Left ventricle myocardium inferior (tissue), 1 donor: ENCODE data around the gene CAPRIN2. TPM values are rescaled to one million over a fixed set of nuclear protein-coding genes. Genes with fewer than 3 reads are reported as not detected.
A peak's percentile ranks its signal among the peaks of the same experiment; 100 is the strongest.

Source experiments
- DNase-seq: peaks from one replicate; pipeline ENCODE4 v3.0.0-alpha.2; 2020
- H3K27ac ChIP-seq: fragments of 200-600 bp; replicated peaks from 2 replicates; pipeline ENCODE4 v1.8.0; 2021
- H3K27me3 ChIP-seq: fragments of 200-600 bp; 2 replicates; pipeline ENCODE4 v1.8.0; 2021; ENCODE audit warnings: low read depth
- H3K36me3 ChIP-seq: fragments of 200-600 bp; 2 replicates; pipeline ENCODE4 v1.8.0; 2021
- H3K4me1 ChIP-seq: fragments of 200-600 bp; 2 replicates; pipeline ENCODE4 v1.8.0; 2021
- H3K4me3 ChIP-seq: fragments of 200-600 bp; 2 replicates; pipeline ENCODE4 v1.8.0; 2021; ENCODE audit warnings: mild to moderate bottlenecking, moderate library complexity
- H3K9me3 ChIP-seq: fragments of 200-600 bp; replicated peaks from 2 replicates; pipeline ENCODE4 v1.8.0; 2021
- intact Hi-C: fragments of 100-400 bp; cut with micrococcal nuclease; formaldehyde crosslinking; loops from one replicate; pipeline ENCODE4 v1.11.0; 2022
- long read RNA-seq: library from polyadenylated mRNA; unstranded; transcript quantifications from one replicate; pipeline ENCODE4 v2.0.0, GENCODE V29; 2021
- total RNA-seq: library from RNA; stranded (reverse); fragmentation: NEBNext Ultra II Directional; extraction: Animal tissue kit (Norgen Biotek cat#: 25700); gene quantifications from one replicate; pipeline ENCODE4 v1.2.1, GENCODE V29; 2021
- TF ChIP-seq, protein P1 (sequence below): fragments of 200-600 bp; IDR thresholded peaks from 2 replicates; pipeline ENCODE4 v1.8.0; 2021; ENCODE audit warnings: antibody characterized with exemption, mild to moderate bottlenecking, borderline replicate concordance
- donor health status: DM: no; HTN: yes; CAD: no; lungs with severe emphysema.

The CAPRIN2 gene, protein sequence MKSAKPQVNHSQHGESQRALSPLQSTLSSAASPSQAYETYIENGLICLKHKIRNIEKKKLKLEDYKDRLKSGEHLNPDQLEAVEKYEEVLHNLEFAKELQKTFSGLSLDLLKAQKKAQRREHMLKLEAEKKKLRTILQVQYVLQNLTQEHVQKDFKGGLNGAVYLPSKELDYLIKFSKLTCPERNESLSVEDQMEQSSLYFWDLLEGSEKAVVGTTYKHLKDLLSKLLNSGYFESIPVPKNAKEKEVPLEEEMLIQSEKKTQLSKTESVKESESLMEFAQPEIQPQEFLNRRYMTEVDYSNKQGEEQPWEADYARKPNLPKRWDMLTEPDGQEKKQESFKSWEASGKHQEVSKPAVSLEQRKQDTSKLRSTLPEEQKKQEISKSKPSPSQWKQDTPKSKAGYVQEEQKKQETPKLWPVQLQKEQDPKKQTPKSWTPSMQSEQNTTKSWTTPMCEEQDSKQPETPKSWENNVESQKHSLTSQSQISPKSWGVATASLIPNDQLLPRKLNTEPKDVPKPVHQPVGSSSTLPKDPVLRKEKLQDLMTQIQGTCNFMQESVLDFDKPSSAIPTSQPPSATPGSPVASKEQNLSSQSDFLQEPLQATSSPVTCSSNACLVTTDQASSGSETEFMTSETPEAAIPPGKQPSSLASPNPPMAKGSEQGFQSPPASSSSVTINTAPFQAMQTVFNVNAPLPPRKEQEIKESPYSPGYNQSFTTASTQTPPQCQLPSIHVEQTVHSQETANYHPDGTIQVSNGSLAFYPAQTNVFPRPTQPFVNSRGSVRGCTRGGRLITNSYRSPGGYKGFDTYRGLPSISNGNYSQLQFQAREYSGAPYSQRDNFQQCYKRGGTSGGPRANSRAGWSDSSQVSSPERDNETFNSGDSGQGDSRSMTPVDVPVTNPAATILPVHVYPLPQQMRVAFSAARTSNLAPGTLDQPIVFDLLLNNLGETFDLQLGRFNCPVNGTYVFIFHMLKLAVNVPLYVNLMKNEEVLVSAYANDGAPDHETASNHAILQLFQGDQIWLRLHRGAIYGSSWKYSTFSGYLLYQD
- total RNA-seq: 27.5 TPM
- long read RNA-seq, partial matches to known transcripts: 4 of 30 reads
- long read RNA-seq, other reads (novel, unspliced or antisense): 26 of 30 reads

DNA sequence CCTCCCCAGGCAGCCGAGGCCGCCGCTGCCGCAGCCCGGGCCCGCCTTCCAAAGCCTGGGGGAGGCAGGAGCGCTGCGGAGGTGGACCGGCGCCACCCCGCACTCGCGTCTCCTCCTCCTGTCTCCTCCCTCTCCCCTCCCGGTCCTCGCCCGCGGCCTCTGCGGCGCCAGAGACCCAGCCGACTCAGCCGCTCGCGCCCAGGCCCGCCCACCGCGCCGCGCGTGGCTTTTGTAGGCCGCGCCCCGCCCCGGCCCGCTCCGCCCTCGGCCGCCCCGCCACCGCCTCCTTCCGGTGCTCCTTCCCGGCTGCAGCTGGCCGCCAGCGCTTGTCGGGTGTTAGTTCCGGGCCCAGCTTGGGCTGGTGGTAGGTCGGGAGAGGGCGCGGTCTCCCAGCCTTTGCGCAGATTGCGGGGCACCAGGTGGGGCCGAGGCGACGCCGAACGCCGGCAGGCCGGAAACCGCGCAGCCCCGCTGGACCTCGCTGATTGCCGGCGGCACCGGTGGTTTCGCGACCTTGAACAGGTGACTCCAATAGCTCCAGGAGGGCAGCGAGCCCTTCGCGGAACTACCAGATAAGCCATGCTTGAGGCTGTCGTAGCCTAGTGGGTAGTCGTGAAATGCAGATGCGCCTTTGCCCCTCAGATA lies at the start of gene CAPRIN2:
Gene CAPRIN2 (minus strand): TSS at position 202 of the 645 bp plus-strand sequence. CDS start 1,431 bp downstream, outside the sequence.
- TF ChIP-seq, protein P1, sequence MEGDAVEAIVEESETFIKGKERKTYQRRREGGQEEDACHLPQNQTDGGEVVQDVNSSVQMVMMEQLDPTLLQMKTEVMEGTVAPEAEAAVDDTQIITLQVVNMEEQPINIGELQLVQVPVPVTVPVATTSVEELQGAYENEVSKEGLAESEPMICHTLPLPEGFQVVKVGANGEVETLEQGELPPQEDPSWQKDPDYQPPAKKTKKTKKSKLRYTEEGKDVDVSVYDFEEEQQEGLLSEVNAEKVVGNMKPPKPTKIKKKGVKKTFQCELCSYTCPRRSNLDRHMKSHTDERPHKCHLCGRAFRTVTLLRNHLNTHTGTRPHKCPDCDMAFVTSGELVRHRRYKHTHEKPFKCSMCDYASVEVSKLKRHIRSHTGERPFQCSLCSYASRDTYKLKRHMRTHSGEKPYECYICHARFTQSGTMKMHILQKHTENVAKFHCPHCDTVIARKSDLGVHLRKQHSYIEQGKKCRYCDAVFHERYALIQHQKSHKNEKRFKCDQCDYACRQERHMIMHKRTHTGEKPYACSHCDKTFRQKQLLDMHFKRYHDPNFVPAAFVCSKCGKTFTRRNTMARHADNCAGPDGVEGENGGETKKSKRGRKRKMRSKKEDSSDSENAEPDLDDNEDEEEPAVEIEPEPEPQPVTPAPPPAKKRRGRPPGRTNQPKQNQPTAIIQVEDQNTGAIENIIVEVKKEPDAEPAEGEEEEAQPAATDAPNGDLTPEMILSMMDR: peak; percentile 54
- Histone ChIP-seq H3K27ac (peak within 1 kb of the TSS; percentile 87), H3K27me3 (no peaks in the 10 kb centered on the region), H3K4me3 (peak within 1 kb of the TSS; percentile 91), H3K9me3 (no peaks in the 10 kb centered on the region), H3K36me3 (no peaks in the 10 kb centered on the region), H3K4me1 (peaks cover 37% of the 10 kb centered on the region)
- intact Hi-C loops: no loop called here
- peak; percentile 97 for DNase-seq

DNA sequence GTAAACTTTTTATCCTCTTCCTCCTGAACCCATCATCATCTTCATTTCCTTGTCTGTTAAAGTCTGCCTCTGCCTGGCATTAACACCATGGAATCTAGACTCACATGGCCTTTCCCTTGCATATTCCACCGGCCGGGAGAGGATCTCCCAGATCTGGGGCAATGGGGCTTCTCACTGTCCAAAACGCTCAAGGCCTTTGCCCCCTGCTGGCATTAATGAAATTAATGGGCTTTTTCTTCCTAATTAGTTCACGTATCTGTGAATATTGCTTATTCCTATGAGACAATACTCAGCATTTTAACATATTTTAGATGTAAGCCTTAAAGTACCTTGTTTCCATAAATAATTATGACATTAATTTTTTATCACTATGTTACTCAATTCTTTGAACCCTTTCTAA lies 42.9 kb upstream of the CAPRIN2 start:
- Histone ChIP-seq H3K4me1 (peaks cover 22% of the 10 kb centered on the region), H3K27me3 (peaks cover 26% of the 10 kb centered on the region), H3K27ac (no peak overlapping the region), H3K36me3 (no peaks in the 10 kb centered on the region), H3K4me3 (no peak overlapping the region), H3K9me3 (no peaks in the 10 kb centered on the region)
- TF ChIP-seq, protein P1: no peak
- intact Hi-C loops: no loop called here
- no peak for DNase-seq

DNA sequence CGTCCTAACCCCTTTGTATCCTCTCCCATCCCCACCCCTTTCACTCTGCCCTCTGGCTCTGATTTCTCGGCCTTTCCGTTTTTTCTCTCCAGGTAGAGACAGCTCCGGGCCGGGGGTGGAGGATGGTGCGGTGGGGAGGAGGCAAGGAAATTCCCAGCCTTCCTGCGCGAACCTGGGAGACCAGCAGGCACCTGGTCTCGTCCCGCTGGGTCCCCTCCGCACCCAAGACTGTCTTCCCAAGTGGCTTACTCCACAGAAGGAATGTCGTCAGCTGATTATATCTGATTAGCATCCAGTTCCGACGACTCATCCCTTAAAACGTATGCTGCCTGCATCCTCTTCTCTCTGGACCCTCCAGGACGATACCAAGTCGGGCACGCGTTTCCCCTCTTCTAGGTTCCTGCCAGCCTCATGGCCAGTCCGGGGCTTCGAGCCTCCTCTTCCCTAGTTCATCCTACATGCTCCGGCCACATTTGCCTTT lies 42.2 kb upstream of the CAPRIN2 start:
- no peak for DNase-seq

DNA sequence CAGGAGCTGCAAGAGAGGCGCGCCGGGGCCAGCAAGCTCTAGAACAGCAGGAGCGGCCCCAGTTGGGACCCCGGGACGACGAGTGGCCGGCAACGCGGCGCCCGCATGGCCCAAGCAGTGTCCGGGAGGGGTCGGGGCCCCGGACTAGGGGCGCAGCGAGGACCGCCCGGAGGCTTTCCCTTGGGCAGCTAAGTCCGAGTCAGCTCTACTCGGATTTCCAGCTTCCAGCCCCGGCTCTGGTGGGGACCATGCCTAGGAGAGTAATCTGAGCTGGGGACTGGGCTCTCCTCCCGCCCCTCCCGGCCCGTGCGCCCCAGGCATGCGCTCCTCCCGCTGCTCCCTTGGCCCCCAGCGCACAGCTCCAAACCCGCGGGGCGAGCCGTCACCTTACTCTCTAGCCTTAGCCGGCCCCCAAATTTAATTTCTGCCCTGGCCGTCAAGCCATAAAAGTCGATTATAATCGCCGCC lies 41.6 kb upstream of the CAPRIN2 start:
- TF ChIP-seq, protein P1: peak; percentile 29
- Histone ChIP-seq H3K27me3 (peaks cover 26% of the 10 kb centered on the region), H3K27ac (no peak overlapping the region), H3K36me3 (no peaks in the 10 kb centered on the region), H3K4me1 (peaks cover 22% of the 10 kb centered on the region), H3K4me3 (peak overlapping the region; percentile 76), H3K9me3 (no peaks in the 10 kb centered on the region)
- intact Hi-C loops: no loop called here
- no peak for DNase-seq

More for the DNA sequence above, 42.2 kb upstream of the CAPRIN2 start:
- H3K4me1 ChIP-seq: peaks cover 22% of the 10 kb centered on the region
- no peaks in the 10 kb centered on the region for H3K9me3 ChIP-seq
- intact Hi-C loops: no loop called here
- no peak overlapping the region for H3K27ac ChIP-seq
- no peaks in the 10 kb centered on the region for H3K36me3 ChIP-seq
- TF ChIP-seq, protein P1: no peak
- peaks cover 26% of the 10 kb centered on the region for H3K27me3 ChIP-seq
- H3K4me3 ChIP-seq: peak overlapping the region; percentile 76
